ENCODE data around the gene ITSN2.
"Not testable (repeated sequence)": the region's sequence is repeated elsewhere in the genome, so short reads cannot be mapped to it uniquely, and the experiment has no call there.

The ITSN2 gene

GRCh38 chr2:24221343-24222050 is 138.8 kb downstream of the ITSN2 start:
- DNase-seq (ENCODE audit: low spot score) (no peak), FAIRE-seq (no peak)

- FAIRE-seq = no peak
Measured at GRCh38 chr2:24220554-24221291, 139.6 kb downstream of the ITSN2 start.

GRCh38 chr2:24214880-24215279 is 145.5 kb downstream of the ITSN2 start:
- FAIRE-seq (no peak), DNase-seq (ENCODE audit: low spot score) (no peak)

More at GRCh38 chr2:24220554-24221291, 139.6 kb downstream of the ITSN2 start:
- no peak for DNase-seq (ENCODE audit: low spot score)

- FAIRE-seq = no peak
- DNase-seq (ENCODE audit: low spot score) = no peak
Measured at GRCh38 chr2:24211408-24211807, 148.9 kb downstream of the ITSN2 start.

- DNase-seq (ENCODE audit: low spot score) (no peak), FAIRE-seq (no peak)
Measured at GRCh38 chr2:24210723-24211122, 149.6 kb downstream of the ITSN2 start.

- FAIRE-seq = no peak
- DNase-seq (ENCODE audit: low spot score) = no peak
Measured at GRCh38 chr2:24210106-24210455, 150.3 kb downstream of the ITSN2 start.

- FAIRE-seq (no peak), DNase-seq (ENCODE audit: low spot score) (no peak)
Measured at GRCh38 chr2:24209389-24210105, 150.8 kb downstream of the ITSN2 start.

- DNase-seq (ENCODE audit: low spot score) (no peak), FAIRE-seq (no peak)
Measured at GRCh38 chr2:24208490-24208889, 151.8 kb downstream of the ITSN2 start.

GRCh38 chr2:24207359-24207758 is 153.0 kb downstream of the ITSN2 start:
- FAIRE-seq (no peak), DNase-seq (ENCODE audit: low spot score) (no peak)

- FAIRE-seq (no peak), DNase-seq (ENCODE audit: low spot score) (no peak)
Measured at GRCh38 chr2:24206714-24207113, 153.6 kb downstream of the ITSN2 start.

GRCh38 chr2:24206242-24206641 is 154.1 kb downstream of the ITSN2 start:
- DNase-seq (ENCODE audit: low spot score) = no peak
- no peak for FAIRE-seq

GRCh38 chr2:24205131-24205530 is 155.2 kb downstream of the ITSN2 start:
- DNase-seq (ENCODE audit: low spot score) (no peak), FAIRE-seq (no peak)

GRCh38 chr2:24204505-24204904 is 155.8 kb downstream of the ITSN2 start:
- FAIRE-seq (peak; percentile 82), DNase-seq (ENCODE audit: low spot score) (no peak)

GRCh38 chr2:24203787-24204150 is 156.6 kb downstream of the ITSN2 start:
- DNase-seq (ENCODE audit: low spot score) = no peak
- FAIRE-seq = no peak

GRCh38 chr2:24203029-24203786 is 157.1 kb downstream of the ITSN2 start:
- FAIRE-seq = peak; percentile 17
- no peak for DNase-seq (ENCODE audit: low spot score)

- FAIRE-seq = no peak
- no peak for DNase-seq (ENCODE audit: low spot score)
Measured at GRCh38 chr2:24200799-24201198, 159.5 kb downstream of the ITSN2 start.

GRCh38 chr2:24199968-24200590 is 160.3 kb downstream of the ITSN2 start:
- DNase-seq (ENCODE audit: low spot score) (no peak), FAIRE-seq (no peak)

GRCh38 chr2:24197213-24197612 is 163.1 kb downstream of the ITSN2 start:
- not testable (repeated sequence) for DNase-seq (ENCODE audit: low spot score); FAIRE-seq

- DNase-seq (ENCODE audit: low spot score) (no peak), FAIRE-seq (no peak)
Measured at GRCh38 chr2:24191848-24192247, 168.5 kb downstream of the ITSN2 start.

- no peak for FAIRE-seq
- DNase-seq (ENCODE audit: low spot score) = no peak
Measured at GRCh38 chr2:24191156-24191555, 169.2 kb downstream of the ITSN2 start.

GRCh38 chr2:24190503-24190902 is 169.8 kb downstream of the ITSN2 start:
- FAIRE-seq (no peak), DNase-seq (ENCODE audit: low spot score) (no peak)

Data from urothelium cell line (cell line).